ELR (cell line): Measurements from ENCODE around the gene FOXN3.

Experiments used
- DNase-seq: peaks from one replicate; pipeline ENCODE4 v3.0.0-alpha.2; 2015; ENCODE audit warnings: low read depth

The FOXN3 gene

GRCh38 chr14:89249972-89250654 is 166.9 kb downstream of the FOXN3 start:
- no peak for DNase-seq

DNA sequence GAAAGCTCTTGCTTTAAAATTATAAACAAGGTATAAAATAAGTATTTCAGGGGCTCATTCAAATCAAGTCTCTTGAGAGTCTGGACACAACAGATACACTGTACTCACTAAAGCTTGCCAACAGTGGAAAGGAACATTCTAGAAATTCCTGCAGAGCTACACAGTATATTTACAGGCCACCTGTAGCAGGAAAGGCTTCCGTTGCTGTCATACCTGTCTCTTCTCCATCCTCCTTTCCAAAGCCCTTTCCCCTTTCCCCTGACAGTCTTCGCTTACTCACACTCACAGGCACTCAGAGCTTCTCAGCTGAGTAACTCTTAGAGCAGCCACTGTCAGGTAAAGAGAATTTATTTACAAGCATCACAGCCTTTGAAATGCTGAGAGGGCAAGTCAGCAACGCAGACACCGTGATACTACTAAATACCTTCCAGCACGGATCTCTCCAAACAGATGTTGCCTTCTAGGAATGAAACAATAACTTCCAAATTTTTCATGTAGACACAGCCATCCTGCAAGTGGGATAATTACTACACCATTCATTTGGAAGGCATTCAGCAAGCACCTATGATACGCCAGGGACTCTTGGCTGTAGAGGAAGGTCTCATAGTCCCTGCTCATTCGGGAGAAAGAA is 167.9 kb downstream of the FOXN3 start:
- DNase-seq = peak; percentile 16

GRCh38 chr14:89248411-89249064 is 168.5 kb downstream of the FOXN3 start:
- DNase-seq = no peak

DNA sequence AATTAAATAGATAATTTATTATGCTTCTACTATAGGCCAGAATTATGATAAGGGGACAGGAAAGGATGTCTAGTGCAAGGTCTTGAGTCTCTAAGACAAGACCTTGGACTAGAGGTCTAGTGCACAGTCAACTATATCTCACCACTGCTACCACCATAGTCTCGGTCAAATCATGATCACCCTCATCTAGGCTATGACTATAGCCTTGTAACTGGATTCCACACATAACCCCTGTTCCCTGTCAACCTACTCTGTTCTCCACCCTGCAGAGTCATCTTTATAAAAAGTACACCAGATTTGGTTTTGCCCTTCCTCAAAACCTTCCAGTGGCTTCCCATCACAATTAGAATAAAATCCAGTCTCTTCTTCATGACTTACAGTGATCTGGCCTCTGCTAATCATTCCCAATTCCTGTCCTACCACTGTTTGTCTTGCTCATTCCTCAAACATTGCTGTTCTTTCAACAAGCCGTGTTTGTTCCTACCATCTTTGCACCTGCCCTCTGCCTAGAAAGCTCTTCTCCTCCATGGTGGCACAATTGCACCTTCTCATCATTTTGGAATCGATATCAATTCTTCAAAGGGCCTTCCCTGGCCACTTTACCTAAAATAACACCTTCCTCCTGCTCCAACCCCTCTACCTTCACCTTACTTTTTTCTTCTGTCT is 169.4 kb downstream of the FOXN3 start:
- DNase-seq = no peak

DNA sequence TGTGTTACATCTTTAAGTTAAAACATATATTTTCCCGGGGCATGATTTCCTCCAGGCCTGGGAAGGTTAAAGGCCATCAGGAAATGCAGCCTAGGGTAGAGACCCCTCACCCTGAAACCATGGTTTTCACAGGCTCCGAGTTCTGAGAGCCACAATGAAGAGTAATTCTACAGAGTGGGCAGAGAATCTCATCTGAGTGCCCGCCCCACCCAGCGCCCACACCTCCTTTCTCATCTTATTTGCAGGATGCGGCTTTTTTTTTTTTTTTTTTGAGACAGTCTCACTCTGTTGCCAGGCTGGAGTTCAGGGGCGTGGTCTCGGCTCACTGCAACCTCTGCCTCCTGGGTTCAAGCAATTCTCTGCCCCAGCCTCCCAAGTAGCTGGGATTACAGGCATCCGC is 170.7 kb downstream of the FOXN3 start:
- no peak for DNase-seq

GRCh38 chr14:89245802-89246201 is 171.2 kb downstream of the FOXN3 start:
- no peak for DNase-seq

GRCh38 chr14:89244720-89245119 is 172.3 kb downstream of the FOXN3 start:
- DNase-seq = no peak

- no peak for DNase-seq
Measured at GRCh38 chr14:89243741-89244140, 173.3 kb downstream of the FOXN3 start.

GRCh38 chr14:89243286-89243685 is 173.7 kb downstream of the FOXN3 start:
- no peak for DNase-seq

DNA sequence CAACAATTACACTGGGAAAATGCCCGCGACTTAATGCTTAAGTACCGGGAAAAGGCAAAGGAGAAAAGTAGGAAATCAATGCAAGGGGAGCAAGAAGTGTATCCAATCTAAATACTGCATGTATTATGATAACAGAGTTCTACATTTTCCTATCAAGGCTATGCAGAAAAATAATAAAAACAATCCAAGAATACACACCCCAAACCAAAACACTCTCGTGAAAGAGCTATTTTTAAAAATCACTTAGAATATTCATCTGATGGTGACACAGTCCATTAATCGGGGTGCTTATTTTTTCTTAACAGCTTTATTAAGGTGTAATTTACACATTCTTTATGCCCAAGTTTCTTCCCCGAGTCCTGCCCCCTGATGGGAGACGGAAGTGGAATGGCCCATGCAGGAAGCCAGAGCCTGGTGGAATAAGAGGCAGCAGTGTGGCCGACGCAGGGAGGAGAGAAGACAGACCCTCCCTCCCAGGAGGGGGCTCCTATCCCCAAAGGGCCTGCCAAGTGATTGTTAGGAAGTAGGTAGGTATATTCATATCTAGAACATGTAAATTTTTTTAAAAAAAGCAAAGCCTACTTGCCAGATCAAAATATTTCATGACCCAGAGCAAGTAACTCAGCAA is 174.3 kb downstream of the FOXN3 start:
- no peak for DNase-seq

GRCh38 chr14:89241934-89242651 is 174.9 kb downstream of the FOXN3 start:
- no peak for DNase-seq

DNA sequence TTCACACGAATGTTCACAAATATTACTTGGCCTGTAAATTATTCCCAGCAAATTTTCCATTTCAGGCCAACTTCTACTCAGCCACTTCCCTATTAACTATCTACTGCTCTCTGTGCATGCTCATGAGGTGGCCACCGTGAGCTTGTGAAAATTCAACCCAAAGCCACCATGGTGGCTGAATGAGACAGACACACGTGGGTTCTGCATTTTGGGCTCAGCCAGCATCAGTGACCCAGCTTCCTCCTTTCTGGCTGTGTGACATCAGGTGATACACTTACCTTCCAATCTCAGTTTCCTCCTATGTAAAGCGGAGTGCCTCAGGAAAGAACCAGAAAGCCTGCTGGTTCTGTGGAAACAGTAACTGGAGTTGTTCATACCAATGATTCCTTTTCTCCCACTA is 175.8 kb downstream of the FOXN3 start:
- DNase-seq = no peak

DNA sequence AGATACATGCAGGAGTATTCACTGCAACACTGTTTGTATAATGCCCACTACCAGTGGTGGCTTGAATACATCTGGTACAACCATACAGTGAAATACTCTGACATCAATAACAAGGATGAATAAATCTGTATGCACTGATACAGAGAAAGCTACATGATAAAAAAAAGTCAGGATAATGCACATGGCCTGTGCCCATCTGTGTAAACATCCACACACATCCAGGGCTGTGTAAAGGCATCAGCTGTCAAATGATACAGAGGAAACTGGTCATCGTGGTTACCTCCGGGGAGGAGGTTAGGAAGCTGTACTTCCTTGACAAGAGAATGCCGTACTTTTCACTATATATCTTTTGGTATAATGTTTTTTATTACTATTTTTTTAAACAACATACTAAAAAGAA is 176.6 kb downstream of the FOXN3 start:
- DNase-seq = peak; percentile 29

- DNase-seq = no peak
Measured at GRCh38 chr14:89239023-89239422, 178.0 kb downstream of the FOXN3 start.

DNA sequence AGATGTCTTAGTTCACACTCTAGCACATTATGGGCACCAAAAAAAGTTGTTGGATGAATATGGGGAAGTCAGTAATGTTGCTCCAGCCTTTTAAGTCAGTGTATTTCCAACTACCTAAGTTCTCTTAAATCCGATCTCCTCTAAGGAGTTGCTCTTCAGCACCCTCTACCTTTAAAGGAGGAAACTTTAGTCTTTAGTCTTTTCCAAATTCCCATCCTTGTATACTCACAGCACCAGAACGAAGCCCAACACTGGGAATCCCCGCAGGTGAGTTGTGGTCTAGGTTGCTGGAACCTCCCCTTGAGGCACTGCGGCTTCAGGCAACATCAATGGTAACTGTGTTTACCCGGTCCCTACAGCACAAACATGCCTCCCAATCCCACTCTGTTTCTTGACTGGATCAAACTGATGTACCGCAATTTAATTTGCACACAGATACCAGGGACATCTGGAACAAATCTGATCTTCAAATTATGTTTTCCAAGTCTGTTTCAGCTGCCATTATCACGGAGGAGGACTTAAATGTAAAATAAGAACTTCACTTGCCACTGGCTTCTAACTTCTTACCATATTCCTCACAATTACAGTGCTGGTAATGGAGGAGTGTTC is 179.0 kb downstream of the FOXN3 start:
- peak; percentile 12 for DNase-seq

DNA sequence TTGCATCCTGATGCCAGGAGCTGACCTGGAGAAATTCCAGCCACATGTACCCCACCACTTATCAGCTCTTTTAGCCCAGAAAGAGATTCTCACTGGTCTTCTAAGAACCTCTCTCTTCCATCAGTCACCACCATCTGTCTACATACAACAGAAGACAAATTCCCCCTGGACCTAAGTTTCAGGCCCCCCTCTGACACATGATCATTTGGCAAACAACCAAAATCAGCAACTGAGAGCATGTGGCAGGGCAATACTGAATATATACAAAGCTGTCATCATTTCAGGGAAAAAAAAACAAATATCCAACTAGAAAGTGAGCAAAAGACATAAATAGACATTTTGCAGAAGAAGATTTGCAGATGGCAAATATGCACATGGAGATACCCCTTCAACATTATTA is 180.2 kb downstream of the FOXN3 start:
- DNase-seq = no peak

DNA sequence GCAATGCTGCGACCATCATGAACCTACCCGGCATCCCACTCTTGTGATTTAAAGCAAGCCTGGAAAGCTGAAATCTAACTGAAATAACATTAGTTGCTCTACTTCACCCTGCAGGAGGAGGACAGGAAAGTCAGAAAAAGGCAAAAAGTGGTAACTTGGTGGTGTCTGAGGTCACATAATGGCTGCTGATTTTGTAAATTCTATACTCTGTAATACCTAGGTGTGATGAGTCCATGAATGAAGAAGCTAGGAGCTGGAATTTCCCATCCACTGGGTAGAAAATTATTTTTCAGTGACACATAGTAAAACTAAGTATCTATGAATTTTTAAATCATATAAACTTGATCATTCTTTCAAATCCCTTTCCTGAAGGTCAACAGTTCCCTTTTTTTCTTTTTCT is 183.8 kb downstream of the FOXN3 start:
- no peak for DNase-seq

- DNase-seq = no peak
Measured at GRCh38 chr14:89232265-89233070, 184.6 kb downstream of the FOXN3 start.

DNA sequence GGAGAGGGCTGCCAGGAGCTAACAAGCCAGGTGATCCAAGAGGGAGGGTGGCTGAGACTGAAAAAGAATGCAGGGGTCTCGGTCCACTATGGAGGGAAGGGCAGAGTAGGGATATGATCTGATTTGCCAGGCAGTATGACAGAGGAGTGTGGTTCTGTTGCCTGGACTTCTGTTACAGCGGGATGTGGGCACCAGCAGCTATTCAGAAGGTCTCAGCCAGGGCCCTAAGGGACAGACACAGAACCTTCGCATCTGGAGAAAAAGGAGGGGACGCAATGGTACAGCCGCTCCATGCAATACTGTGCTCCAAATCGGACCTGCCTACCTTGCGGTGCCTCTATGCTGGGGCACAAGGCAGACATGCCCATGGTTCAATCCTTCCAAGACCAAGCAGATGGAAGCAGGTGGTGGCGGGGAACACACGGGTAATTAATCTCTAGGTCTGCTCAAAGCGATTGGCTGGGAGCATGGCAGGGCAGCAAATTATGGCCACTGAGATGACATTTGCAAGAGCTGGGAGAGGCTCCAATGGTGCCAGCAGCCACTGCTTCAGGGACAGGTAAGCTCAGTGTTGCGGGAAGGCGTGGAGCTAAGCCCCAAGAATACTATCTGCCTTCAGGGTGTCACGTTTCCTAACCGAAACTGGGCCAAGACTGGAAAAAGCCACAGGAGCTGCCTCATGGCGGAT is 185.5 kb downstream of the FOXN3 start:
- DNase-seq = no peak
